HG02678 (cell line): ENCODE data around the gene C6orf15.
A peak's percentile ranks its signal among the peaks of the same experiment; 100 is the strongest.

Experiments
- ATAC-seq: cut with Tn5 transposase; IDR thresholded peaks from one replicate; pipeline ENCODE4 v1.9.1; 2021; ENCODE audit warnings: mild to moderate bottlenecking, moderate library complexity; ENCODE audit not compliant: unreplicated experiment

C6orf15 gene

DNA sequence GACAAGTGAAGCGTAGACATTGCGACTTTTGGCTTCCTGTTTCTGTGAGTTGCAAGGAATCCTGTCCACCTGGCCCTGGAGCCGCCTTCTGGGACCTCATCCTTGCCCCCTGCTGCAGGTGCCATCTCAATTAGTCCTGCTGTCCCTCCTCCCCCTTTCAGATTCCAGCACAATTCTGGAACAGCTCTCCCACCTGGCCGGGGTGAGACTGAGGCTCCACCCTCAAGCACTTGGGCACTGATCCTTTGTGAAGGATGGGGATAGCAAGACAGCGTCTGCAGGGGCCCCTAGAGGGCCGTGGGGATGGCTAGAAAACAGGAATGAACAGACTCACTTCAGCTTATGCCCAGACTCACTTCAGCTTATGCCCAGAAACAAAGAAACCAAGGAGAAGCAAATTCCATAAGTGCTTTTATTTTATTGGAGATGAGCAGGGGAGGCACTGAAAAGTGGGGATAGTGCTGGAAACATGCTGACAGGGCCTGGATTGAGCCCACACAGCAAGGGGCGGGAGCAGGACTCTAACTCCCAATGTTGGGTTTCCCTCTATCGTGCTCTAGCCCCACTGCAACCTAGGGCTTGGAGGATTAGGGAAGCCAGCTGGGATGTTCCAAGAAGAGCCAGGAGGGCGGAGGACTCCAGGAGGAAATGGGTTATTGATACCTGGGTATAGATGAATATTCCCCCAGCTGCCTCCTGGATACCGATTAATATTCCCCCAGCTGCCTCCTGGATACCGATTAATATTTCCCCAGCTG, 1.4 kb downstream of the C6orf15 start:
- no peak for ATAC-seq

DNA sequence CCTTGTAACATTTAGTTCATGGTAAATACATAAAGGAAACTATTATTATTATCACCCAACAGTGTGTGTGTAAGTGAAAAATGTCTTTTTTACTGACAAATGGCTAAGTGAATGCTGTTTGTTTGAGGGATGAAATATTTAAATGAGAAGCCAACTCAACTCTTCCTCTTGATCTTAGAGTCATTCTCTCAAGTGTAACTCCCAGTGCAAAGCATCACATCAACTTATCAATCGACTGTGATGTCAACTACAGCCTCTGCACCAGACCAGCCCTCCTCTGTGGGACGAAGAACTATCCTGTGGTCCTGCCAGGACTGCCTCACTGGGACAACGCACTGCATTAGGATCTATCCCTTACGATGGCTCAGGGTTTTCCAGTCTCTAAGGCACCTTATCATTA, 5.3 kb downstream of the C6orf15 start:
- no peak for ATAC-seq

- no peak for ATAC-seq
Observed at GRCh38 chr6:31103136-31103535, 9.2 kb downstream of the C6orf15 start.

- no peak for ATAC-seq
Observed at GRCh38 chr6:31098449-31098938, 13.9 kb downstream of the C6orf15 start.

DNA sequence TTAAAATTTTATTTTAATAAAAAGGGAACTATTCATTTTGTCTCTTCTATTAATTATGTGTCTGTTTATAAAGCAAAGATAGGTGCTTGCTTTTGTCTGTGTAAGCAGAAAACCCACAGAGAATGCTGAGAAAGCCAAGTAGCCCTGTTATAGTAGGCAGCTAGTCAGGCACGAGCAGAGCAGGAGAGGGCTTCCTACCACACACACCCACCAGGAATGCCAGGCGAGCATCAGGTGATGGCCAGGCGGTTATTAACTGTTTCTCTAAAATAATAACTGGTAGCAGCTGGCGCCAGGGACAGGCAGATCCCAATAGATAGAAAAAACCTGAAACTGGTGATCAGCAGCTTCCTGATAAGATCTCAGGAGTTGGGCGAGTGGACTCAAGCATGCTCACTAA, 15.7 kb downstream of the C6orf15 start:
- ATAC-seq, result no peak

DNA sequence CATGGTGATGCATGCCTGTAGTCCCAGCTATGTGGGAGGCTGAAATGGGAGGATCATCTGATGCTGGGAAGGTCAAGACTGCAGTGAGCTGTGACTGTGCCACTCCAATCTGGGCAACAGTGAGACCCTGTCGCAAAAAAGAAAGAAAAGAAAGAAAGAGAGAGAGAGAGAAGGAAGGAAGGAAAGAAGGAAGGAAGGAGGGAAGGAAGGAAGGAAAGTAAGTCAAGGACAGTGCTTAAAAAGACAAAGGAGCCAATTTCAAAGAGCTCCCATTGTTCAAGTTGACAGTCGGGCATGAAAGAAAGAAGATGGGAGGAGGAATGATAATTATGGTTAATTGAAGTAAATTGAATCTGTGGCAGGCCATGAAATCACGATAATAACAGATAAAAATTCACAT, 16.2 kb downstream of the C6orf15 start:
- no peak for ATAC-seq

GRCh38 chr6:31094389-31094881, 17.9 kb downstream of the C6orf15 start:
- ATAC-seq, result no peak

- no peak for ATAC-seq
Observed at GRCh38 chr6:31092769-31093505, 19.4 kb downstream of the C6orf15 start.

GRCh38 chr6:31092238-31092637, 20.1 kb downstream of the C6orf15 start:
- ATAC-seq, result no peak

GRCh38 chr6:31091680-31092079, 20.7 kb downstream of the C6orf15 start:
- ATAC-seq, result no peak

GRCh38 chr6:31090973-31091364, 21.4 kb downstream of the C6orf15 start:
- no peak for ATAC-seq

DNA sequence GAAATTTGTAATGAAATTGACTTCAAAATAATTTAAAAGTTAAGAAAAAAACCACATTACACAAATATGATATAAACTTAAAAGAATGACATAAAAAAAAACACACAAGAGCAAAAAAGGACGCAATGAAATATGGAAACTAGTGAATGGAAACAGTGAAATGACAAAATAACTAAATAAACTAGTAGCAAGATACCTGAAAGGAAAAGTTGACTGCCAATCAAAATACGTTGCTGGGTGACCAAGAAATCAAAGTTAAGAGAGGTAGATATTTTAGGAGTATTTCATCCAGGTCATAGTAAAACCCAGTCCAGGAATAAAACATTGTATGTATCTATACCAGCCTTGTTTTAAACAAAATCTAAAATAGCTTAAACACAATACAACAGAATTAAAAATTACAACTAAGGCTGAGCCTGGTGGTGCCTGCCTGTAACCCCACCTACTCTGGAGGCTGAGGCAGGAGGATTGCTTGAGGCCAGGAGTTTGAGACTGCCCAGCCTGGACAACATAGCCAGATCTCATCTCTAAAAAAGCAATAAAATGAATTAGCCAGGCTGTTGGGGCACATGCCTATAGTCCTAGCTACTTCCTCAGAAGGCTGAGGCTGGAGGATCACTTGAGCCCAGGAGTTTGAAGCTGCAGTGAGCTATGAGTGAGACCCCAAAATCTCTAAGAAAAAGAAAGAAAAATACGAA, 22.0 kb downstream of the C6orf15 start:
- ATAC-seq, result no peak

GRCh38 chr6:31087494-31088089, 24.8 kb downstream of the C6orf15 start:
- ATAC-seq, result peak; percentile 58

- ATAC-seq, result no peak
Observed at GRCh38 chr6:31086788-31087440, 25.5 kb downstream of the C6orf15 start.

DNA sequence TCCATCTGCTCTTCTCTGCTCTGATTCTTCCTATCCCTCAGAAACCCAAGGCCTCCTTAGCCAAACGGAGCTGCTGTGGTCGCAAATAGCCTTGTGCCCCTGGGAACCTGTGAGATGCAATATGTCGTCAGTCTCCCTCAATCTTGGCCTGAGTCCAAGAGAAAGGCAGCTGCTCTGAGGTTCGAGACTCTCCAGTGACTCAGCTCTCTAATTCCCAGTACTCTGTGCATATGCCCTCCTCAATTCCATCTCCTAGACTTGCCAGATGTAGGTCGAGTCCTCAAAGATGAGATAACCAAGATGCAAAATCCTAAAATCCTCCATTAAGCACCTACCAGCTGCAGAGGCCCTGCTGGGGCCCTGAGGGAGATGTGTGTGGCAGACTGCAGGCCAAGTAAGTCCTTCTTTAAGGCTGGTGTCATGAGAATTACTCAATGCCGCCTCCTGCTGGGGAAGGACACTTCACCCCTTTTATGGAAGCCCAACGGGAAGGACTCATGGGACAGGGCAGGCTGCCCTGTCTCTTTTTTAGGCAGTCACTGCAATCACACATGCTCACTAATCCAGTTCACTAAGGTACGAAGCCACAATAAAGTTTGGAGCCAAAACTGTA, 28.5 kb downstream of the C6orf15 start:
- no peak for ATAC-seq

DNA sequence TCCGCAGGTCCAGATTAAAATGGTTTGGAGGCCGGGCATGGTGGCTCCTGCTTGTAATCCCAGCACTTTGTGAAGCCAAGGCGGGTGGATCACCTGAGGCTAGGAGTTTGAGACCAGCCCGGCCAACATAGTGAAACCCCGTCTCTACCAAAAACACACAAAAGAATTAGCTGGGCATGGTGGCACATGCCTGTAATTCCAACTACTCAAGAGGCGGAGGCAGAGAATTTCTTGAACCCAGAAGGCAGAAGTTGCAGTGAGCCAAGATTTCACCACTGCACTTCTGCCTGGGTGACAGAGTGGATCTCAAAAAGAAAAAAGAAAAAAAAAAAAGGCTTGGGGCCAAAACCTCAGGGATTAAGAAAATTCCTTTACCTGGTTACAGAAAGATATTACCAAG, 30.5 kb downstream of the C6orf15 start:
- no peak for ATAC-seq

DNA sequence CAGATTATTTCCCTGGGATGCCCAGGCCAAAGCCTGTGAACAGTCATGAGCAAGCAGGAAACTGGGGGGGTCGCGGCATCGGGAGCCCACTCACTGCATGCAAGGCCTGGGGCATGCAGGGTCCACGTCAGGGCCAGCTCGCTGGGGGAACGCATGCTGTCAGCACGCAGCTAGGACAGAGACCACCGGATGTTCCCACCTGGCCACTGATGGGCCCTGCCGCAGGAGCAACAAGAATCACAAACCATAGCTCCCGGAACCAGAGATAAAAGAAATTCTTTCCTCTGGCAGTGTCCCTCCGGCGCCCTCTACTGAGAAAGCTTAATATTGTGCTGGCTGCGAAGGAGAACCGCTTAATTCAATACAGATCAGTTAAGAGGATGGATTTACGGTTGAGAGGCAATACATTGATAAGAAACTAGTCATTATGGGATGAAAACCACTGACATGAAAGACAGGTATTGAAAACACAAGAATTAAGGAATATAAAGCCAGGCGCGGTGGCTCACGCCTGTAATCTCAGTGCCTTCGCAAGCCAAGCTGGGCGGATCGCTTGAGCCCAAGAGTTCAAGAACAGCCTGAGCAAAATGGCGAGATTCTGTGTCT, 32.6 kb downstream of the C6orf15 start:
- no peak for ATAC-seq

DNA sequence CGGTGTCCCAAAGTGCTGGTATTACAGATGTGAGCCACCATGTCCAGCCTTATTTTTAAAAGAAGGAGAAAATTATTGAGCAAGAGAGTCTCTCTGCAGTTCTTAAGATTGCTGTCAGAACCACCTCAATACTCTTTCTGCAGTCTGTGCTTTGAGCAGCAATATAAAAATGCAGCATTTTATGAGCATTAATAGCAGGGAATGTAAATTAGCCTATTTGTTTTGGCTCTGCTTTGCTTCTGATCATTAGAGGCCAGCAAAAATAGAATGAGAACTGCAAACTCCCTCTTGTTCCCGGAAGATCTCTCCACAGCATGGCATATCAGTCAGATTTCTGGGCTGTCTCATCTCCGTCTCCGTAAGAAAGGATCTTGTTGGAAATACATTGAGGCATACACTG, 35.8 kb downstream of the C6orf15 start:
- ATAC-seq, result no peak

DNA sequence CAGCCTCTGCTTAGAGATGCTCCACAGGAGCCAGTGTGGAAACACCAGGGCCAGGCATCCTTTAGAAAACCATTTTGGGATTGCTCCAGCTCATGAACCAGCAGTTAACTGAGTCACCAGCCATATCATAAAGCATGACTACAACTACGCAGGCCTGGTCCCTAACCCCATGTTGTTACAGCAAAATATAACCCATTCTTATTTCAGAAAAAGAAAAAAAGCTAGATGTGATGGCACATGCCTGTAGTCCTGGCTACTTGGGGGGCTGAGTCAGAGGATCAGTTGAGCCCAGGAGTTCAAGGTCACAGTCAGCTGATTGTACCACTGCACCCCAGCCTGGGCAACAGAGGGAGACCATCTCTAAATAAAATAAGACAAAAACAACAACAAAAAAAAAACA, 36.8 kb downstream of the C6orf15 start:
- no peak for ATAC-seq

DNA sequence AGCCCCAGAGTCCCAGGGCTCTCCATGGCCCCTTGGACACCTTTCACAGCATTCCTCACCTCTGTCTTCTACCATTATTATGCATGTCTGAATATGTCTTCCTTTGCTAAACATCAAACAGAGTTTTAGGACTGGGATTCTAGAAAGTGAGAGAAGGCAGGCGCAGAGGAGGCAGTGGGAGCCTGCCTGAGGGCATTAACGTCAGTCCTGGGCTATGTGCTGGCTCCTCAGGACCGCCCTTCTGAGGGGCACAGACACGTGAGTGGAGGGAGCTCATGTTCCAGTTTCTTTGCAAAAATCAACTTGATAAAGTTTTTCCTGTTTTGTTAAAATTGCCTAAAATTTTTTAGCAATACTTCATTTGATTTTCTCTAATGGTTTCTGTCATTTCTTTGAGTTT, 38.0 kb downstream of the C6orf15 start:
- no peak for ATAC-seq
